GM18868 (cell line): Measurements from ENCODE around the gene ALPI.

Experiments used
- ATAC-seq: cut with Tn5 transposase; IDR thresholded peaks from one replicate; pipeline ENCODE4 v1.9.1; 2021; ENCODE audit warnings: mild to moderate bottlenecking, moderate library complexity; ENCODE audit not compliant: unreplicated experiment

ALPI gene

DNA sequence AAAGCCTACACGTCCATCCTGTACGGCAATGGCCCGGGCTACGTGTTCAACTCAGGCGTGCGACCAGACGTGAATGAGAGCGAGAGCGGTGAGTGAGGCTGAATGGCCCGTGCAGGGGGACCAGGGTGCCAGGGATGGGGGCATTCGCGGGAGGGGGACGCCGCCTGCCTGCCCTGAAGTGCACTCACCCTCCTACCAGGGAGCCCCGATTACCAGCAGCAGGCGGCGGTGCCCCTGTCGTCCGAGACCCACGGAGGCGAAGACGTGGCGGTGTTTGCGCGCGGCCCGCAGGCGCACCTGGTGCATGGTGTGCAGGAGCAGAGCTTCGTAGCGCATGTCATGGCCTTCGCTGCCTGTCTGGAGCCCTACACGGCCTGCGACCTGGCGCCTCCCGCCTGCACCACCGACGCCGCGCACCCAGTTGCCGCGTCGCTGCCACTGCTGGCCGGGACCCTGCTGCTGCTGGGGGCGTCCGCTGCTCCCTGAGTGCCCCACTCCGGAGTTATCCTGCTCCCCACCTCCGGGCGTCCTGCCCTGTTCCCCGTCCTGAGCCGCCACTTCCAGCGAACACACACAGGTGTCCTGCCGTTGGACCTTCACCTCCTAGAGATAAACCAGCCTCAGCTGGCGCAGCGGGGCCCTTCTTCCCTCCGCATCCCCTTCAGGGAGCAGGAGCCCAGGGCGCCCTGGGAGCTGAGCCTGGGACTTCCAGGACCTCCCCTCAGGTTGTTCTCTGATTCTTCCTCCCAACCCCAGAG, 2.9 kb downstream of the ALPI start:
- no peak for ATAC-seq

DNA sequence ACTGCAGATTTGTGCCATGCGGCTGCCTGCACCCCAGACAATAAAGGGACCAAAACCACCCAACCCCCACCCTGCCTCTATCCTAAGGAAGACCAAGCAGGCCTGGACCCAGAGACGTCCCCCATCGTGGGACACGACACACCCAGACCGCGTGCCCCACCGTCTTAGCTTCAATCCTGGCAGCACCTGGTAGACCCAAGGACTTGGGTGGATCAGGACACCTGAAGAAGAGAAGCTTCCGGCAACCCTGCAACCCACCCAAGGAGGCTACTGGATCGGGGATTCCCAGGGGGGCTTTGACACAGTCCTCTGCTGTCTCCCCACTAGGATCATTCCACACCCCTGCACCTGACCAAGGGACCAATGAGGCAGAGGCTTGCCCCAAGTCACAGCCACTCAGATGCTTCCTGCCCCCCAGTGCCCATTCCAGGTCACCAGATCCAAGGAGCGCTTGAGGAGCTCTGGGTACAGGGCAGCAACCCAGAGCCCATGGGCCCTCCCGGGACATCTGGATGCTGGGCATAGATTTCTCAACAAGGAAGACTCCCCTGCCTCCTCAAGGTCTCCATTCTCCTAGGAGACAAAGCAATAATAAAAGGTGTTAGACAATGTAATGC, 3.6 kb downstream of the ALPI start:
- no peak for ATAC-seq

GRCh38 chr2:232460171-232460570, 4.2 kb downstream of the ALPI start:
- no peak for ATAC-seq

- no peak for ATAC-seq
Observed at GRCh38 chr2:232463701-232464543, 8.0 kb downstream of the ALPI start.

DNA sequence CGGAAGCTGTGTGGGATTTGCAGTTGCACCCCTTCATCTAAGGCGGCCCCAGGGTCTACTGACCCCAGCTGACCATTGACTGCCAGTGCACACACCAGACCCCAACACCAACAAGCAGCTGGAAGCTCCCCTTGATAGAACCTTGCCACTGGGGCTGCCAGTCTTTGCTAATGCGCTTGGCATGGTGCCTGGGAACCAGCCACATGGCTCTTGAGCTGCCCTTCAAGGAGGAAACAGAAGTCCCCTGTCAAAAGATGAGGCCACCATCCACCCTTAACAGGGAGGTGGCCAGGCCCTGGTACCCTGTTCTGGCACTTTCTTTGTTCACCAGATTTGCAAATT, 8.6 kb downstream of the ALPI start:
- no peak for ATAC-seq

GRCh38 chr2:232465061-232465460, 9.1 kb downstream of the ALPI start:
- no peak for ATAC-seq

DNA sequence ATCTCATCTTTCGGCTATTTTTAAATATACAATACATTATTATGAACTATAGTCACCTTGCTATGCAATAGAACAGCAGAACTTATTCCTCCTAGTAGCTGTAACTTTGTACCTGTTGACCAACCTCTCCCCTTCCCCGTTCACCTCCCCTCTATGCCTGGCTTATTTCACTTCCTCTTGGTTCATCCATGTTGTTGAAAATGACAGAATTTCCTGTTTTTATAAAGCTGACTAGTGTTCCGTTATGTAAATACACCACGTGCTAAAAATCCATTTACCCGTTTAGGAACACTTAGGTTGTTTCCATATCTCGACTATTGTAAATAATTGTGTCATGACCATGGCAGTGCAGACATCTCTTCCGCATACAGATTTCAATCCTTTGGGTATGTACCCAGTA, 10.3 kb downstream of the ALPI start:
- no peak for ATAC-seq

GRCh38 chr2:232473467-232473890, 17.5 kb downstream of the ALPI start:
- ATAC-seq = no peak

DNA sequence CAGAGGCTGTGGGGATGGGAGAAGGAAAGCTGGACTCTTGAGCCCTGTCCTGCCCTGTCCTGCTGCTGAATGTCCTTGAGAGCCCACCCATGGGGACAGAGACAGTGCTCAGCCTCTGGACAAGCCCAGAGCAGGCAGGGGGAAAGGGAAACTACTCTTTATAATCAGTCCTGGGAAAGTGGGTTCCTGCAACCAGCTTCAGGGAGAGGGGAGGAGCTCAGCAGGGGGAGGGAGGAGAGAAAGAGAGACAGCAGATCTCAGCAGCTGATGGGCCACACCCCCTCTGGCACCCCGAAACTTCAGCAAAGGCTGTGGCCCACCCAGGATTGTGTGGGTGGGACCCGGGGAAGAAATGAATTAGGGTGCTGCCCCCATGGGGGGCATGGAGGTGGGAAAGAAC, 20.1 kb downstream of the ALPI start:
- no peak for ATAC-seq

- no peak for ATAC-seq
Observed at GRCh38 chr2:232476791-232477190, 20.8 kb downstream of the ALPI start.

GRCh38 chr2:232477751-232478510, 22.0 kb downstream of the ALPI start:
- ATAC-seq = no peak

DNA sequence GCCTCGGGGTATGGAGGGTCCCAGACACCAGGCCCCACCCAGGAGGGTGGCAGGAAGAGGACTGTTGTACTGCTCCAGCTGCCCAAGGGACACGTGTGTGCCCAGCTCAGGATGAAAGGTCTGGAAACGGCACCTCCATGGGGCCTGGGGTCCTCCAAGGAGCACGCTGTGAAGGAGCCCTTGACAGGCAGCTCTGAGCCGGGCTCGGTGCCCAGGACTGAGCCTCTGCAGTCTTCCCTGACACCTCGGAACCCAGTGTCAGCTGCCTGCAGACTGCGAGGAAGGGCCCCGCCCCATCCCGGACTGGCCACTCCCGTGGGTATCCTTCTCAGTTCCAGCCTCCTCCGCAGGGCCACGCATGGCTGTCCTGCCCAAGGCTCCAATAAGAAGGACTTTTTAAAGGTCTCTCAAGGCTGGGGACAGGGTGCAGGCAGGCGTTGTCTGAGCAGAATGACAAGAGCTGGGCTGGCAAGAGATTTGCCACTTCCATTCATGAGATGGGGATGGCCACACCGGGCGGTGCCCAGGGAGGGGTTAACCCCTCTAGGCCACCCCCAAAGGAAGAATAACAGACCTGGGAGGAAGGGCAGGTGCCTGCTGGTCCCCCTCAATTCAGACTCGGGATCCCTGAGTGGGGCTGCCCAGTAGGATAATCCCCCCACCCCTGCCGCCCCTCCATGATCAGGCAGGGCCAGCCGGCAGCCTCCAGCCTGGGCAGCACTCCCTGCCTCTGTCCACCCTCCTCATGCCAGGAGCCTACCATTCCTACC, 22.8 kb downstream of the ALPI start:
- no peak for ATAC-seq

GRCh38 chr2:232479341-232480200, 23.6 kb downstream of the ALPI start:
- ATAC-seq = no peak

DNA sequence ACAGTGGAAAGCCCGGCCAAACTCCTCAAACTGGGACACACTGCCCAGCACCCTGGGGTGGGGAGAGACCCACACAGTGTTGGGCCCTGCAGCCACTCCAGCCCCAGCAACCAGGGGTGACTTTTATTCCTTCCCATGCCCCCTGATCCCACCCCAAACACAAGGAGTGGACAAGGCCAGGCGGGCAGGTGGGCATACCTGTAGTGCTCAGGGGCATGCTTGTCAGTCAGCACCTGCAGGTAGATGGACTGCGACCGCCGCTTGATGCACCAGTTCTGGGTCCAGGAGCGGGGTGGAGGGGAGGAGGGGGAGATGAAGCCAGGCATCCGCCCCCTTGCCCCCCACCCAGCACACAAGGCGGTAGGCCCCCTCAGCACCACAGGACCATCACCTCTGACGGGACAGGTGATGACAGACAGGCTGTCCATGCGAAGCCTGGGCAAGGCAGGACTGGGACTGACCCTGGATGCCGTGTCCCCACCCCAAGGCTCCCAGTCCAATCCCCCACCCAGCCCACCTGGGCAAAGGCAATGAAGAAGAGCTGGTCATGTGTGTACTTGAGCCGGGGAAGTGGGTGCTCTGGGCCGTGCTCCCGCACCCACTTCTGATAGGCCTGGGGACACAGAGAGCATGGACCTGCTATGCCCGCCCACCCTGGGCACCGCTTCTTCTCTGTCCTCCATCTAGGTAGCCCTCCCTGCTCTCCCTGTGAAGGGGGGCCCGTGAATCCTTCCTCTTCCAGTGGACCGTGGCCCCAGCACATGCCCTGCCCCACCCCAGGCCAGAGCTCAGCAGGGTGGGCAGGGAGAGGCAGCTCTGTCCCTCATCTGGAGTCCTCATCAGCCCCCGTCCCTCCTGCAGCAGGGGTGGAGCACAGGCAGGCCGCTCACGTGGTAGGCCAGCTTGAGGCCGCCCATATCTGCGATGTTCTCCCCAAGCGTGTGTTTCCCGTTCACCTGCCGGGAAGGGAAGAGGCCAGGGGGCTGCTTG, 24.5 kb downstream of the ALPI start:
- no peak for ATAC-seq

- no peak for ATAC-seq
Observed at GRCh38 chr2:232481322-232482140, 25.6 kb downstream of the ALPI start.

DNA sequence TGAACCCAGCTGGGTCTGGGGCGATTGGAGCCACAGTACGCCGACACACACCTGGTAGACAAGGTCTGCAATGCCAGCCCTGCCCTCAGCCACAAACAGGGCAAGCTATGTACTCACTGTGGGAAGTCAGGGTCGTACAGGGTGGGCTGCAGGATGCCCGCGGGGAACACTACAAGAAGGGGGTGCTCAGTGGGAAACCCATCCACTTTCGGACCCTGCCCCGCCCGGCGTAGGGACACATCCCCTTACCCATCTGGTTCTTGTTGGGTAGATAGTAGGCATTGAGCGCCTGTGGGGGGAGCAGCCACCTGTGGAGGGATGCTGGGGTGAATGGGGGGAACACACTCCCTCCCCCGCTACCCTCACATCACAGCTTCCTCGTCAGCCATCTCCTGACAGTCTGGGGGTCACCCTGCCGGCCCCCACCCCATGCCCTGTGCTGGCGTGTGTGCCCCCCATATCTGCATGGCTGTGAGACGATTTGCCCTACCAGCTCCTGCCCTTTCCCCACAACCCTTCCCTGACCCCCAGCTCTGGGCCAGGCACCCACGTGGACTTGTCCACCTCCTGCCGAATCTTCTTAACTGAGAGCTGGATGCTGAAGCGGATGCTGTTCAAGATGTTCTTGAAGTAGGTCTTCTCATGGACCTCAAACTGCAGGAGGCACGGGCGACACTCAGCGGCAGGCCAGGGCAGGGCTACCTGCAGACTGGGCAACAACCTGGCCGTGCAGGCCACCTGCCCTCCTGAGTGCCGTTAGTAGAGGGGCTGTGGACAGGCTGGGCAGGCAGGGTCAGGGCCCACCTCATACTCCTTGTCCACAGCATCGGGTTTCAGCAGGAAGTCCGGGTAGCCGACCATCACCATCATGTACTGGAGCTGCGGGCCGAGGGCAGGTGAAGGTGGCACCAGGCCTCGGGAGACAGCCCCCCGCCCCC, 26.6 kb downstream of the ALPI start:
- ATAC-seq = no peak
